ENCODE data around the gene DNAJB8. TPM values are rescaled to one million over a fixed set of nuclear protein-coding genes. Genes with fewer than 3 reads are reported as not detected.

The DNAJB8 gene
- polyA plus RNA-seq, 1 donor, result not detected

GRCh38 chr3:128482666-128483656 lies 16.3 kb upstream of the DNAJB8 start:
- no peak for DNase-seq

DNA sequence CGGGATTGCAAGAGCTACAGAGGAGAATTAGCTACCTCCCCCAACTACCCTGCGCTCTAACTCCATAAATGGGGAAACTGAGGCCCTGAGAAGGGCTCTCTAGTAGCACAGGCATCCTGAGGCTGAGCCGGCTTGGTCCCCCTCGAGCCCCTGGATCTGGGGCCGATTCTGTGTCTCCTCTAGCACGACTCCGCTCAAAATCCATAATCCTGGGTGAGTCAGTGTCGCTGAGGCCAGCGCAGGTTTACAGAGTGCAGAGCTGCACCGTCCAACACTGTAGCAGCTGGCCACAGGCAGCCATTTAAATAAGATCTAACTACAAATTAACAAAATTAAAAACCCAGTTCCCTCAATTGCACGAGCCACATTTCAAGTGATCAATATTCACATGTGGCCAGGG lies 15.5 kb upstream of the DNAJB8 start:
- no peak for DNase-seq

DNA sequence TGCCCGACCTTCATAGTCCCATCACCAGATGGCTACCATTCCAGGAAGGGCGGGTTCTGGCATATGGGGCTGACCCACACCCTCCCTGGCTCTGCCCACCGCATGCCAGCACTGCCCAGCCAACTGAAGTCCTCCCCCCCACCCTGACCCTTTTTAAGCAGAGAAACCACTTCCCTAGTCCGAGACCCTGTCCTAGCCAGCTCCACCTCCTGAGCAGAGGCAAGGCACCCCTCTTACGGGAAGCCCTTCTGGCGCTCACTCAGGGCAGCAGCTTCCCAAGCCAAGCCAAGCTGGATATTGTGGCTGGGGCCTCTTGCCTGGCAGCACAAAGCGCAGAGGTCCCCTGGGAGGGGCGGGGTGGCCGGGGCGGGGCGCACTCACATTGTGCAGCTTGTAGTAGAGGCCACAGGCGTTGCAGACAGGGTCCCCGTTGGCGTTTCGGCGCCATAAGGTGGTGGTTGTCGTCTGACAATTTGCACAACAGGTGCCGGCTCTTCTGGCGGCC lies 14.8 kb upstream of the DNAJB8 start:
- DNase-seq, result no peak

- DNase-seq, result no peak
Observed at GRCh38 chr3:128480717-128481437, 14.2 kb upstream of the DNAJB8 start.

GRCh38 chr3:128480278-128480677 lies 13.6 kb upstream of the DNAJB8 start:
- DNase-seq, result no peak

DNA sequence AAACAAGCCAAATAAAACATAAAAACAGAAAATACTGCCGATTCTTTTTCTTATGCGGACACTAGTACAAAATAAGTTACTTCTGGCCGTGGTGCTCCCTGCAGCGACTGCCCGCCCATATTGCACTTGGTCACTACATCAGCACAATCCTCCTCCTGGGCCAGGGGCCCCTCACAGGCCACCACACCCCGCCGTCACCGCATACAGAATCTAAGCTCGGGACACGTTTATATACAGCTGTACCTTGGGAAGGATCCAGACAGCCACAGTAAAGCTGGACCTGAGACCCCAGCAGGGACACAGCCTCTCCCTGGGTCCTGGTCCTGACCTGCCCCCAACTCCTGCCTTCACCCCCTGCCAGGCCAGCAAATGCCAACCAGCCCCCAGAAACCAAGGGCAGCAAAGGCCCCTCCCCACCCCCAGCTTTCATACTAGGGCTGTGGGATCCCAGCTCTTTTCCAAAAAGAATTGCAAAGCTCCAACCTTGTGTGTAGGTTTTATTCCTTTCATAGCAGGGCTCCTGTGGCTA lies 12.9 kb upstream of the DNAJB8 start:
- no peak for DNase-seq

GRCh38 chr3:128478576-128479506 lies 12.2 kb upstream of the DNAJB8 start:
- no peak for DNase-seq

GRCh38 chr3:128476659-128477058 lies 10.0 kb upstream of the DNAJB8 start:
- DNase-seq, result no peak

DNA sequence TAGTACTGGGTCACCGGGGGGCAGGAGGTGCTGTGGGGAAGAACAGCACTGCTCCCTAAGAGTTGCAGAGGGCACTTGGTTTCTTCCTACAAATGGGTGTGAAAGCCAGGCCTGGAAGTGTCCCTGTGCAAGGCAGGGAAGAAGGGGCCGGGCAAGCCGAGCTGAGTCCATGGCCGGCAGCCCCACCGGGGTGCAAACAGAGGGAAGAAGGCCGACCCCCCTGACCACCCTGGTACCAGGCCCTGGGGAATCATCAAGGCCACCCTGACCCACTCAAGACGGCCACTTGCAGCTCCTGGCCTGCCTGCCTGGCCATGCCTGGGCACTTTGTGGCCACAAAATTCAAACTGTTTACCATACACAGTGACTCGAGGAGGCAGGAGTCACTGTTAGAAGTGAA lies 8.7 kb upstream of the DNAJB8 start:
- no peak for DNase-seq

- DNase-seq, result no peak
Observed at GRCh38 chr3:128473737-128474136, 7.0 kb upstream of the DNAJB8 start.

DNA sequence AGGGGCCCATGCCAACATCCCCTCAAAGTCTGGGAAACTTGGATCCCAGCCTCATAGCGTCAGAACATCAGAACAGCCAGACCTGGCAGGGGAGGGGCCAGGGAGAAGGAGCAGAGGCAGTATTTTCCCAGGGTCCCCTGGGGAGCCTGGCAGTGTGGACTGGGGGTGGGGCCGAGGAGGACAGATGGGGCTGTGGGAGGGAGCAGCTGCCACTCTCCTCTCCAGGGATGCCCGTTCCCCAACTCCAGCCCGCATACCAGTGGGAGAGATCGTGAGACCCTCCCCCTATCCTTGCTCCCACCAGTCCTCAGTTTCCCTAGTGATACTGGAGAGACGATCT lies 6.5 kb upstream of the DNAJB8 start:
- DNase-seq, result no peak

DNA sequence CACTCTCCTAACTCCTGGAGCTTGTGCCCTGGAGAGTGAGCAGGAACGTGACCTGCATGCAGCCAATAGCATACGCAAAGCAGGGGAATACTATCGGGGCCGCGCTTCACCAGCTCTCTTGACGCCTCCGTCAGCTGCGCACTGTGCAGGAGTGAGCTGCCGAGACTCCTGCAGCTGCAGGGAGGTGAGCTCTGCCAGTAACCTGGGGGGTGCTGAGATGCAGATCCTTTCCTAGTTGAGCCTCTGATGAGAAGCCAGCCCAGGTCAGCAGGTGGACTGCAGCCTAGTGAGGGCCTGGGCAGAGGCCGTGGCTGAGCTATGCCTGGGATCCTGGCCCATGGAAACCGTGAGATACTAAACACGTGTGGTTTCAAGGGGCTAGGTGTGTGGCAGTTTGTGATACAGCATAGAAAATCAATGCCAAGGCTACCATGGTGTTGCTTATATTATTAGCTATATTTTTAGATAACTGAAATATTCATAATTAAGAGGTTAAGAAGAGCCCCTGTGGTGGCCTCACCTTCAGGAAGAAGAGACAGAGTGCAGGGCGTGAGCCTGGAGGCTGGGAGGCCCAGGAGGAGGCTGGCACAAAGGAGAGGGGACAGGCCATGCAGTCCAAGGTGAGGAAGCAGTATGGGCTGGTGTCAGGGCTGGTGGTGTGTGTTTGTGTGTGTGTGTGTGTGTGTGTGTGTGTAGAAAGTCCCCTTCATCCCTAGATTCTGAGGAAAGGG lies 5.9 kb upstream of the DNAJB8 start:
- no peak for DNase-seq

DNA sequence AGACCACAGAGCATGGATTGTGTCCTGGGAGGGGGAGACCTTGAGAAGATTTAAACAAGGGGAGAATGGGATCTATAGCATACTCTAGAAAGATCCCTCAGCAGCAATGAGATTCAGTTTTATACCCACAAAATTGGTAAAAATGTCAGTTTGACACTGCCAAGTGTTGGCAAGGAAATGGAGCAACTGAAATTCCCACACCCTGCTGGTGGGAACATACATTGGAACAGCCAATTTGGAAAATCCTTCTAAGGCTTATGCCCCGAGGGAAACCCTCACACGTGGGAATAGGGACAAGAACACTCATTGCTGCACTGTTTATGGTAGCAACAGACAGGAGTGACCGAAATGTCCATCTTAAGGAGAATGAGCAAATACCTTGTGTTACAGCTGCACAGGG lies 5.0 kb upstream of the DNAJB8 start:
- no peak for DNase-seq

GRCh38 chr3:128471110-128471509 lies 4.4 kb upstream of the DNAJB8 start:
- no peak for DNase-seq

- DNase-seq, result no peak
Observed at GRCh38 chr3:128470134-128470899, 3.6 kb upstream of the DNAJB8 start.

GRCh38 chr3:128469556-128469955 lies 2.9 kb upstream of the DNAJB8 start:
- DNase-seq, result no peak

DNA sequence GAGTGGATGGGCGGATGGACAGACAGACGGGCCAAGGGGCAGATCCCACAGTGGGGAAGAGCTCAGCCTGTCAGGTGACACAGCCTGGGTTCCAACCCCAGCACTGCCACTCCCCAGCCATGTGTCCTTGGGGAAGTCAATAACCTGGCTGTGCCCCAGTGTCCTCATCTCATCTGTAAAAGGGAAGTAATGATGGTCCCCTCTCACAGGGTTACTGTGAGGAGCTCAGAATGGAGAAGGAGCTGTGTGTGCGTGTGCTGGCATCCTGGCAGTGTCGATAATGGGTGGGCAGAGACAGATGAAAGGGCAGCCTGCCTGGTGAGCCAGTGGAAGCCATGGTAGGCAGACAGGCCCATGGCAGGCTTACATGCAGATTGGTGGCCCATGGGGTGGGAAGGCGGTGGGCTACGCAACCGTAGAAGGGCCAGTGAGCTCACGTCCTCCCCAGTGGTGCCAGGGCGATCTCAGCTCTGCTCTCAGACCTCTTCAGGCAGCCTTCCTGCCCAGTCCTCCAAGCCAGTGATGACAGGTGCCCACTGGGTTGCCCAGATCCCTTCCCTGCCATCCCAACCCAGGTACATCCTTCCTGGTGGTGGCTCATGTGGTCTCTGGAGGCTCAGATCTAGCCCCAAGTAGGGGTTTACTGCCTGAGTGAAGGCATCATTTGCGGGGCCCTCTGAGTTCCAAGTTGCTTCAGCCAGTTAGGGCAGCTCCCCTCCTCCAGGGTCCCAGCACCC lies 2.3 kb upstream of the DNAJB8 start:
- DNase-seq, result no peak

DNA sequence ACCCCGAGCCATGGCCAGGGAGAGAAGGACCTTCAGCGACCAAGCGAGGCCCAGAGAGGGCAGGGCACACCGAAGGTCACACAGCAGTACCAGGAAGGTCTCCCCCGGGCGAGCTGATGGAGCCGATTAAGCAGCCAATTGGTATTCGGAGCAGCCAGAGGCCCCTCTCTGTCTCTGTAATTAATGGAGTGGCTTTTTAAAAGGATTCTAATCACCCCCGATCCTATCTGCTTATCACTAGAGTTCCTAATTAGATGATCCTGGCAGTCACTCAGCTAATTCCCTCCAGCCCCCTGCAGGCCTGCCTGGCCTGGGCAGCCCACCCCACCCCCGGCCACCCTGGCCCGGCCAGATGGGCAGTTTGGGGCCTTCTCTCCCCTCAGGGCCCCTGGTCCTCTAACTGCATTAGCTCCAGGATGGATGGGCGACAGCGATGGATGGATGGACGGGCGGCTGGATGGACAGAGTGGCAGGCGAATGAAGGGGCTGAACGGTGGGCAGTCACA lies 1.6 kb upstream of the DNAJB8 start:
- no peak for DNase-seq

DNA sequence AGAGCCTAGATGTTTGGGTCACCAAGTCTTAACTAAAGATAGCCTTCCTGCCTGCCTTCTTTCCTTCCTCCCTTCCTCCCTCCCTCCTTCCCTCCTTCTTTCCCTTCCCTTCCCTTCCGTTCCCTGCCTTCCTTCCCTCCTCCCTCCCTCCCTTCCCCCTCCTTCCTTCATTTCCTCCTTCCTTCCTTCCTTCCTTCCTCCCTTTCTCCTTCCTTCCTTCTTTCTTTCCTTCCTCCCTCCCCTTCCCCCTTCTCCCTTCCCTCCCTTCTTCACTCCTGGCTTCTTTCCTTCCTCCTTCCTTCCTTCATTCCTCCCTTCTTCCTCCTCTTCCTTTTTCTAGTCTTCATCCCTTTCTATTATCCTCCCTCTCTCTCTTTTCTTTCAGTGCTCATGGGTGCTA lies 2.0 kb downstream of the DNAJB8 start:
- no peak for DNase-seq

DNA sequence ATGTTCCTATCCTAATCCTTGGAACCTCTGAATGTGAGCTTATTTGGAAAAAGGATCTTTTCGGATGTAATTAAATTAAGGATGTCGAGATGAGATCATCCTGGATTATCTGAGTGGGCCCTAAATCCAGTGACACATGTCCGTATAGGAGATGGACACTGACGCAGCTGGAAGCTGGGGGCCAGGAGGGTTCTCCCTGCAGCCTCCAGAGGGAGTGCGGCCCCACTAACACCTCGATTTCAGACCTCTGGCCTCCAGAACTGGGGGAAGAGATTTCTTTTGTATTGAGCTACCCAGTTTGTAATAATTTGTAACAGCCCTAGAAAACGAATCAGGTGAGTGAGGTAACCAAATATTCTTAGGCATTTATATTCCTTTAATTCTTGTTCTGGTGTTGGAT lies 2.5 kb downstream of the DNAJB8 start:
- no peak for DNase-seq
